AG09319 (cell line): ENCODE results near the gene ZZZ3.

ENCODE experiments used
- DNase-seq: peaks from one replicate; pipeline ENCODE4 v3.0.0-alpha.2; 2010; ENCODE audit warnings: low read depth; ENCODE audit errors: extremely low read depth
- CTCF ChIP-seq: IDR thresholded peaks from 2 replicates; pipeline ENCODE4 v1.5.1; 2011; ENCODE audit warnings: low read depth, mild to moderate bottlenecking, inconsistent platforms, low read length, moderate library complexity

ZZZ3 gene

GRCh38 chr1:77670330-77670729 is 12.1 kb downstream of the ZZZ3 start:
- TF ChIP-seq CTCF, result no peak
- no peak for DNase-seq

GRCh38 chr1:77668924-77669449 is 13.5 kb downstream of the ZZZ3 start:
- TF ChIP-seq CTCF, result no peak
- no peak for DNase-seq

- no peak for DNase-seq
- TF ChIP-seq CTCF, result no peak
These were observed 17.4 kb downstream of the ZZZ3 start for GRCh38 chr1:77664939-77665516.

GRCh38 chr1:77661696-77662095 is 20.8 kb downstream of the ZZZ3 start:
- no peak for DNase-seq
- no peak for TF ChIP-seq CTCF

GRCh38 chr1:77659879-77660593 is 22.4 kb downstream of the ZZZ3 start:
- no peak for TF ChIP-seq CTCF
- no peak for DNase-seq

GRCh38 chr1:77658271-77658670 is 24.2 kb downstream of the ZZZ3 start:
- DNase-seq, result no peak
- no peak for TF ChIP-seq CTCF

- DNase-seq, result no peak
- no peak for TF ChIP-seq CTCF
These were observed 27.0 kb downstream of the ZZZ3 start for GRCh38 chr1:77655431-77655974.
